ENCODE measurements around the gene TSPY8. TPM values are rescaled to one million over a fixed set of nuclear protein-coding genes. Genes with fewer than 3 reads are reported as not detected.
"Not testable (repeated sequence)": the region's sequence is repeated elsewhere in the genome, so short reads cannot be mapped to it uniquely, and the experiment has no call there.

The TSPY8 gene
- not detected for polyA plus RNA-seq (ENCODE audit: insufficient read length in 3 of 3)

GRCh38 chrY:9357497-9357896, at the start of gene TSPY8:
TSPY8 (plus strand) TSS chrY:9357797; CDS start chrY:9357843, 46 bp downstream.
- not testable (repeated sequence) for DNase-seq (ENCODE audit: low read depth in 3 of 3, low spot score in 2 of 3)

GRCh38 chrY:9320996-9321395, 36.6 kb upstream of the TSPY8 start:
- no peak for DNase-seq (ENCODE audit: low read depth in 3 of 3, low spot score in 2 of 3)

GRCh38 chrY:9337164-9337563, 20.4 kb upstream of the TSPY8 start, which contains the start of gene TSPY4:
TSPY4 (plus strand) TSS chrY:9337464; CDS start chrY:9337510, 46 bp downstream.
- not testable (repeated sequence) for DNase-seq (ENCODE audit: low read depth in 3 of 3, low spot score in 2 of 3)

- not testable (repeated sequence) for DNase-seq (ENCODE audit: low read depth in 3 of 3, low spot score in 2 of 3)
Measured at GRCh38 chrY:9396527-9396926, 38.9 kb downstream of the TSPY8 start.

- not testable (repeated sequence) for DNase-seq (ENCODE audit: low read depth in 3 of 3, low spot score in 2 of 3)
Measured at GRCh38 chrY:9398121-9398520, 40.5 kb downstream of the TSPY8 start, which contains the start of gene TSPY3. TSPY3 (plus strand) TSS chrY:9398421; CDS start chrY:9398467, 46 bp downstream.

Other genes starting within 250 kb of the TSPY8 start
- gene TSPY4, start 20.3 kb upstream of the TSPY8 start, polyA plus RNA-seq (ENCODE audit: insufficient read length in 3 of 3): not detected
- gene TSPY3, start 40.6 kb downstream of the TSPY8 start, polyA plus RNA-seq (ENCODE audit: insufficient read length in 3 of 3): not detected
- not detected for gene TSPY1, start 109.2 kb downstream of the TSPY8 start, polyA plus RNA-seq (ENCODE audit: insufficient read length in 3 of 3)
- not detected for gene TSPY9, start 129.5 kb downstream of the TSPY8 start, polyA plus RNA-seq (ENCODE audit: insufficient read length in 3 of 3)
- gene TSPY10, start 170.1 kb downstream of the TSPY8 start, polyA plus RNA-seq (ENCODE audit: insufficient read length in 3 of 3): not detected

All from right renal cortex interstitium (tissue), 3 donors.